RPMI8226 (cell line): ENCODE results near the gene TECTB.
"Not testable (repeated sequence)": the region's sequence is repeated elsewhere in the genome, so short reads cannot be mapped to it uniquely, and the experiment has no call there.

ENCODE experiments used
- DNase-seq: peaks from one replicate; pipeline ENCODE4 v3.0.0-alpha.2; 2015

Gene TECTB

GRCh38 chr10:112283100-112283499, at the start of gene TECTB:
Gene TECTB (plus strand): TSS chr10:112283400. CDS start chr10:112283735, 335 bp downstream.
- DNase-seq: no peak

- DNase-seq: no peak
Measured at GRCh38 chr10:112235141-112235540, 48.1 kb upstream of the TECTB start.

GRCh38 chr10:112235920-112236319, 47.3 kb upstream of the TECTB start:
- no peak for DNase-seq

- DNase-seq: no peak
Measured at GRCh38 chr10:112236486-112236885, 46.7 kb upstream of the TECTB start.

GRCh38 chr10:112239347-112239746, 43.9 kb upstream of the TECTB start:
- no peak for DNase-seq

- DNase-seq: no peak
Measured at GRCh38 chr10:112240441-112240840, 42.8 kb upstream of the TECTB start.

GRCh38 chr10:112241651-112242341, 41.4 kb upstream of the TECTB start:
- DNase-seq: no peak

GRCh38 chr10:112242769-112243168, 40.4 kb upstream of the TECTB start:
- DNase-seq: no peak

GRCh38 chr10:112243713-112244112, 39.5 kb upstream of the TECTB start:
- DNase-seq: no peak

GRCh38 chr10:112244197-112244596, 39.0 kb upstream of the TECTB start:
- no peak for DNase-seq

- no peak for DNase-seq
Measured at GRCh38 chr10:112247791-112248190, 35.4 kb upstream of the TECTB start.

GRCh38 chr10:112248584-112249295, 34.5 kb upstream of the TECTB start:
- no peak for DNase-seq

- DNase-seq: no peak
Measured at GRCh38 chr10:112249722-112250121, 33.5 kb upstream of the TECTB start.

GRCh38 chr10:112250555-112250954, 32.6 kb upstream of the TECTB start:
- no peak for DNase-seq

GRCh38 chr10:112251238-112251637, 32.0 kb upstream of the TECTB start:
- DNase-seq: not testable (repeated sequence)

GRCh38 chr10:112258407-112258806, 24.8 kb upstream of the TECTB start:
- no peak for DNase-seq

- DNase-seq: no peak
Measured at GRCh38 chr10:112259688-112260087, 23.5 kb upstream of the TECTB start.

- DNase-seq: no peak
Measured at GRCh38 chr10:112260831-112261230, 22.4 kb upstream of the TECTB start.

GRCh38 chr10:112261281-112261822, 21.8 kb upstream of the TECTB start:
- no peak for DNase-seq

GRCh38 chr10:112262546-112262945, 20.7 kb upstream of the TECTB start:
- no peak for DNase-seq

- no peak for DNase-seq
Measured at GRCh38 chr10:112265745-112266144, 17.5 kb upstream of the TECTB start.

GRCh38 chr10:112269266-112269665, 13.9 kb upstream of the TECTB start:
- no peak for DNase-seq

GRCh38 chr10:112271982-112272381, 11.2 kb upstream of the TECTB start:
- DNase-seq: no peak

GRCh38 chr10:112274831-112275230, 8.4 kb upstream of the TECTB start:
- no peak for DNase-seq
